T-helper 1 cell (primary cell): ENCODE measurements around the gene NAV1.
"Not testable (repeated sequence)": the region's sequence is repeated elsewhere in the genome, so short reads cannot be mapped to it uniquely, and the experiment has no call there.

Source experiments
- DNase-seq, 5 donors: peaks; one replicate each; pipeline ENCODE4 v3.0.0-alpha.2; 2012 to 2020

The NAV1 gene

GRCh38 chr1:201528631-201529252 lies 10.2 kb upstream of the NAV1 start:
- no peak for DNase-seq

- DNase-seq: peak in 1 of 5 donors; percentile 4
Measured at GRCh38 chr1:201530741-201531531, 8.0 kb upstream of the NAV1 start.

- DNase-seq: no peak
Measured at GRCh38 chr1:201531551-201532425, 7.1 kb upstream of the NAV1 start.

GRCh38 chr1:201533836-201534235 lies 5.1 kb upstream of the NAV1 start:
- no peak for DNase-seq

GRCh38 chr1:201535046-201535918 lies 3.6 kb upstream of the NAV1 start:
- no peak for DNase-seq

GRCh38 chr1:201535919-201536245 lies 3.0 kb upstream of the NAV1 start:
- no peak for DNase-seq

GRCh38 chr1:201536558-201536957 lies 2.4 kb upstream of the NAV1 start:
- DNase-seq: no peak

- no peak for DNase-seq
Measured at GRCh38 chr1:201537028-201537427, 1.9 kb upstream of the NAV1 start.

GRCh38 chr1:201537467-201537866 lies 1.5 kb upstream of the NAV1 start:
- DNase-seq: no peak

- no peak for DNase-seq
Measured at GRCh38 chr1:201537891-201538611, 876 bp upstream of the NAV1 start.

GRCh38 chr1:201539561-201540431 lies 869 bp downstream of the NAV1 start:
- DNase-seq: no peak

GRCh38 chr1:201540846-201541735 lies 2.2 kb downstream of the NAV1 start:
- no peak for DNase-seq

GRCh38 chr1:201542309-201543035 lies 3.5 kb downstream of the NAV1 start:
- DNase-seq: no peak

- no peak for DNase-seq
Measured at GRCh38 chr1:201543871-201544642, 5.1 kb downstream of the NAV1 start.

GRCh38 chr1:201544710-201545109 lies 5.8 kb downstream of the NAV1 start:
- DNase-seq: no peak

GRCh38 chr1:201545851-201546492 lies 7.0 kb downstream of the NAV1 start:
- DNase-seq: no peak

- not testable (repeated sequence) for DNase-seq
Measured at GRCh38 chr1:201549522-201549921, 10.6 kb downstream of the NAV1 start.

GRCh38 chr1:201551096-201551495 lies 12.2 kb downstream of the NAV1 start:
- no peak for DNase-seq
